GF-D8 (cell line): ENCODE data around the gene POLL.
A peak's percentile ranks its signal among the peaks of the same experiment; 100 is the strongest.
"Not testable (repeated sequence)": the region's sequence is repeated elsewhere in the genome, so short reads cannot be mapped to it uniquely, and the experiment has no call there.

ENCODE experiments used
- DNase-seq: peaks from one replicate; lab custom pipeline; 2025; lab: John Stamatoyannopoulos, UW

The POLL gene

GRCh38 chr10:101587725-101588653 is at the start of gene POLL, which contains the start of gene DPCD:
TSS of gene POLL (minus strand) at chr10:101588257. CDS start at chr10:101587360, 897 bp downstream.
TSS of gene DPCD (plus strand) at chr10:101588321. CDS start at chr10:101588337, 16 bp downstream.
- peak; percentile 68 for DNase-seq

DNA sequence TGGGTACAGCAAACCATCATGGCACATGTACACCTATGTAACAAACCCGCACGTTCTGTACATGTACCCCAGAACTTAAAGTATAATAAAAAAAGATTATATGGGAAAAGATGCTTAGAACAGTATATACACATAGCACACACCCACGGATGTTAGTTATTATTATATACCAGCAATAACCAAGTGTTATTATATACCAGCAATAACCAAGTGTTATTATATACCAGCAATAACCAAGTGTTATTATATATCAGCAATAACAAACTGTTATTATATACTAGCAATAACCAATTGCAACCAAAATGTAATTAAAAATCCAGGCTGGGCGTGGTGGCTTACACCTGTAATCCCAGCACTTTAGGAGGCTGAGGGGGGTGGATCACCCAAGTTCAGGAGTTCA is 45.5 kb upstream of the POLL start:
- not testable (repeated sequence) for DNase-seq

DNA sequence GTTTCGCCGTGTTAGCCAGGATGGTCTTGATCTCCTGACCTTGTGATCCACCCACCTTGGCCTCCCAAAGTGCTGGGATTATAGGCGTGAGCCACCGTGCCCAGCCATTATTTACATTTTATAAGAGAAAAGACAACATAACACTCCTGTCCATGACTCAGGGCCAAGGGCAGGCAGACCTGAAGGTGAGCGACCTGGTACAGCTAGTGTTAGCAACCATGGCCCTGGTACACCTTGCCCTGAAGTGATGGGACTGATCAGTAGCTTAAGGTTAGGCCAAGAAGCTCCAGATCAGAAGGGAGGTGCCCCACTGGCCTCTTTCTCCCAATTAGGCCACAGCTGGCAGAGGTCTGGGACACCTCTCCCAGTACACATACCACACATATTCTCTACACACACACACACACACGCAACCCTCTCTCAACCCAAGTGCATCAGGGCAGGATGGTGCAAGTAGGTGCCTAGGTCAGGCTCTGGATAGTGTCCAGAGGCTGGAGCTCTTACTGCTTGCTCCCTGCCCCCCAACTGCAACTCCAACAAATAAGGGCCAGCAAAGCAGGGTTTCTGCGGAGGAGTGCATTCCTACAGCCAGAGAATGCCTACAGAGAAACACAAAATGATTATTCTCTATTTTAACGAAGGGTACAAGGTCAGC is 43.9 kb upstream of the POLL start:
- DNase-seq, result no peak

DNA sequence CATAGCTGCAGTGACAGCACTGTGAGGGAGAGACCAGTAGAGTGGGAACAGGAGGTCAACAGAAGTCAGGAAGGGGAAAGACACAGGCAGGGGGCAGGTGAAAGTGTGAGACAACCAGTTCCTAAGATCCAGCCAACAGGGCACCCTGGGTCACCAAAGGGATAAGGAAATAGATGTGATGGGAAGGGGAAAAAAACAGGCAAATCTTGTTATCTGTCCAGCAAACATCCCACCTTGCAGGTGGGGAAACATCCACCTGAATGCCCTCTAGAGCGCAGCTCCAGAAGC is 42.5 kb upstream of the POLL start:
- DNase-seq, result no peak

- DNase-seq, result no peak
Observed at GRCh38 chr10:101629837-101630632, 42.0 kb upstream of the POLL start.

GRCh38 chr10:101625821-101626412 is 37.9 kb upstream of the POLL start:
- no peak for DNase-seq

DNA sequence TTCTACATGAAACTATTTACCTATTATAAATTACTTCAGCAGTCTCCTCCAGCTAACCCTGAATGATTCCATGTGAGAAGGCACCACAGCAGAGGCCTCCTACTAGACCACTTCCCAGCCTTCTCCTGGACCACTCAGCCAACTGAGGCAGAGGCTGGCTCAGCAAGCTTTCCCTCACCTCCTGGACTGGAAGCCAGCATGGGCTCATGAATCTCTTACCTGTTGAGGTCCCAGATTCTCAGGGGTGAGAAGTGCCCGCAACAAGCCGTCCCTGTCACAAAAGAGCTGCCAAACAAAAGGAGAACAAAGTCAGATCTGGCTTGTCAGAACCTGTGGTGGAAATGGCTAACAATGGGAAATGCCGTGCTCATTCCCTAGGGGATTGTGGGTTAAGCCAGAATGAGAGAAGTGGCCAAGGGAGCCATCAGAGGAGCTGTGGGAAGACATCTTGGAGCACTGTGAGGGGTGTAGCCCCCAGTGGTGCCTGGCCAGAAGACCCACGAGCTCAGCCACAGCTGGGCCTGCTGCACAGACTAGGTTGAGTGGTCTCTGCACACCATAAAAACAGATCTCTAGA is 36.6 kb upstream of the POLL start:
- no peak for DNase-seq

GRCh38 chr10:101623528-101623927 is 35.5 kb upstream of the POLL start:
- DNase-seq, result no peak

- no peak for DNase-seq
Observed at GRCh38 chr10:101619983-101620382, 31.9 kb upstream of the POLL start.

DNA sequence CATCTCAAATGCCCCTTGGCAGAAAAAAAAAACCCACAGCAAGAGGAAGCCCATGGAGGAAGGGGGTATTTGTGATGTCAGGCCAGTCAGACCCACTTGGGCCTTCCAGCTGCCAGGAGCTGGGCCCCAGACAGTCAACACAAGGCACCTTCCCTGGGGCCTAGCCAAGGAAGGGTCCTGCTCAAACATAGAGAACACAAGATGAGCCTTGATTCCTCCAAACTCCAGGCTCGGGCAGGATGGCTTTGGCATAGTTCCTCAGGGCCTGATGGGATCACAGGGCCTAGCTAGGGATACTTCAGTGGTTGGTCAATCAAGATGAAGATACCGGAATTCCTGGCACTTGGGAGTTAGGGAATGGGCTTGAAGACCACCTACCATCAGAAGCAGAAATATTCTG is 30.8 kb upstream of the POLL start:
- no peak for DNase-seq

- no peak for DNase-seq
Observed at GRCh38 chr10:101617824-101618568, 29.9 kb upstream of the POLL start.

GRCh38 chr10:101617102-101617823 is 29.2 kb upstream of the POLL start:
- no peak for DNase-seq

DNA sequence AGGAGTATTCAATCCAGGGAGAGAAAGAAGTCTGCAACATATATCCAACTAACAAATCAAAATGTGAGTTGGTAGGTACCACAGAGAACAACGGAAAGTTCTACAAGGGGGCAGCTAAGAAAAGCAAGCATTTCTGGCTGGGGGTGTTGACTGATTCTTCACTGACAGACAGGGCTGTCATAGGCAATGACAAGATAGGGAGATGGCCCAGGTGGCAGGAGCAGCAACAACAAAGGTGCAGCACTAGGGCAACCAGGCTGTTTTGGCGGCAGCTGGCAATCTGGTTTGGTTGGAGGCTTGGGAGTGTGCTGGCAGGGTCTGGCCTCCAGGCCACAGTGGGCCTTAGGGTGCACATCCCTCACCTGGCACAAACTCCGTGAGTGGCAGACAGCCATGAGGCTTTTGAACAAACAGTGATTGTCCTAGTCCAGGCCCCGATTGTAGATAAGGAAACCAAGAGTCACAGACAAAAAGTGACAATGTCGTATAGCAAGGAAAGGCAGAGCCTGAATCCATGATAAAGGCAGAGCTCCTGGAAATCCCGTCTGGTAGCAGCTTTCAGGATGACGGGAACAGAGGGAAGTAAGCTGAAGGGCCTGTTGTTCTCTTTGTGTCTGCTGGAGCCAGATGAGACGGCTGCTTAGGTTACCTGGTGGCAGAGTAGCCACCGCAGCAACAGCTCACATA is 28.5 kb upstream of the POLL start:
- DNase-seq, result no peak

GRCh38 chr10:101615525-101616116 is 27.6 kb upstream of the POLL start:
- no peak for DNase-seq

- no peak for DNase-seq
Observed at GRCh38 chr10:101614663-101615524, 26.8 kb upstream of the POLL start.

DNA sequence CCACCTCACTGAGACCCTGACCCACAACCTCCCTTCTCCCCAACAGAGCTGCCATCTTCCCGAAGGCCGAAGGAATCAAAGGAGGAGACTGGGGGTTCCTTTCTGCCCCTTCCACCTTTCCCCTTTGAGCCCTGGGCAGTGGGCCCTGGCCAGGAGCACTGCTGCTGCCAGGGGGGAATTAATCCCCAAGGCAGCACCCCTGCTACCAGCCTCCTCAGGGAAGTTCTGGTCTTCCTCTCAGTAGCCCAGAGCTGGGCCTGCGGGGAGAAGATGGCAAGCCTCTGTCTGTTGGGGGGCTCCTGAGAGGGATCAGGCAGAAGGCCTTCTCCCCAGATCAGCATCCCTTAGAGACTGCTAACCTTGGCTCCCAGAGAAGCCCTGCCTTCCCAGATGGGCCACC is 25.6 kb upstream of the POLL start:
- DNase-seq, result no peak

GRCh38 chr10:101612872-101613271 is 24.8 kb upstream of the POLL start:
- no peak for DNase-seq

- DNase-seq, result no peak
Observed at GRCh38 chr10:101612086-101612485, 24.0 kb upstream of the POLL start.
